A549 (cell line): ENCODE results near the gene JAZF1.

Experiments
- CTCF ChIP-seq: fragments of >200 bp; sonication (Bioruptor Twin); formaldehyde crosslinking; IDR thresholded peaks from 3 replicates; pipeline ENCODE4 v1.5.1; 2016
- ELK1 ChIP-seq: fragments of 150-350 bp; IDR thresholded peaks from 2 replicates; pipeline ENCODE4 v1.6.1; 2014; ENCODE audit warnings: low read depth, mild to moderate bottlenecking, low read length
- EP300 ChIP-seq, 2 experiments: fragments of >200 bp; sonication (Bioruptor Twin); formaldehyde crosslinking; IDR thresholded peaks; 2 replicates in 1 of 2; 3 replicates in 1 of 2; pipeline ENCODE4 v1.6.1; 2016 to 2017
- FOXS1 ChIP-seq: fragments of 250-450 bp; sonication (Bioruptor Pico); IDR thresholded peaks from 2 replicates; pipeline ENCODE4 v1.5.0; 2020; ENCODE audit warnings: mild to moderate bottlenecking, moderate library complexity
- POLR2A ChIP-seq: IDR thresholded peaks from 2 replicates; pipeline ENCODE4 v1.6.1; 2012; ENCODE audit warnings: mild to moderate bottlenecking, low read length
- RNF2 ChIP-seq: fragments of 200-600 bp; sonication (generic); IDR thresholded peaks from 2 replicates; pipeline ENCODE4 v1.6.1; 2016; ENCODE audit warnings: low read depth, mild to moderate bottlenecking, antibody characterized with exemption, moderate library complexity, borderline replicate concordance

- TF ChIP-seq CTCF: no peak
- TF ChIP-seq RNF2: no peak
- no peak for TF ChIP-seq EP300 (IDR thresholded peaks at IDR 0.05)
- no peak for TF ChIP-seq POLR2A
- no peak for TF ChIP-seq FOXS1 (CRISPR knock-in tag)
- TF ChIP-seq ELK1: no peak
Measured at GRCh38 chr7:28191184-28191583, 10.6 kb upstream of the JAZF1 start.
